ENCODE measurements around the gene NUP210L.
A peak's percentile ranks its signal among the peaks of the same experiment; 100 is the strongest.
"Not testable (repeated sequence)": the region's sequence is repeated elsewhere in the genome, so short reads cannot be mapped to it uniquely, and the experiment has no call there.

The NUP210L gene

DNA sequence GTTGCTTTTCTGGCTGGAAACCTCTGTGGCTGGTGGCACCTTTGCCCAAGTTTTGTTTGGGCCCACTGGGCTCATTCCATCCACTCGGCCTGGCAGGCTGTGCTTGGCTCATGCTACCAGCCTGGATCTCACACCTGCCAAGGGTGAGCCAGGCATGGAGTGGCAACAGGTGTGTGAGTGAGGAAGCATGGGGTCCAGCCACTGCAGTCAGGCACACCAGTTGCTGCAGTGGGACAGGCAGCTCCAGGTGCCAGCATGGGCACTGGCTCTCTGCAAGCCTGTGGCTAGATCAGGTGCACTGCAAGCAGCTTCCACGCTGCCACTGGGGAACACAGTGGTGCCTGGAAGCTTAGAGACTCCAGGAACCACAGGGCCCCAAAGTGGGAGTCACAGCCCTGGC, 57.0 kb downstream of the NUP210L start:
- no peak for DNase-seq

DNA sequence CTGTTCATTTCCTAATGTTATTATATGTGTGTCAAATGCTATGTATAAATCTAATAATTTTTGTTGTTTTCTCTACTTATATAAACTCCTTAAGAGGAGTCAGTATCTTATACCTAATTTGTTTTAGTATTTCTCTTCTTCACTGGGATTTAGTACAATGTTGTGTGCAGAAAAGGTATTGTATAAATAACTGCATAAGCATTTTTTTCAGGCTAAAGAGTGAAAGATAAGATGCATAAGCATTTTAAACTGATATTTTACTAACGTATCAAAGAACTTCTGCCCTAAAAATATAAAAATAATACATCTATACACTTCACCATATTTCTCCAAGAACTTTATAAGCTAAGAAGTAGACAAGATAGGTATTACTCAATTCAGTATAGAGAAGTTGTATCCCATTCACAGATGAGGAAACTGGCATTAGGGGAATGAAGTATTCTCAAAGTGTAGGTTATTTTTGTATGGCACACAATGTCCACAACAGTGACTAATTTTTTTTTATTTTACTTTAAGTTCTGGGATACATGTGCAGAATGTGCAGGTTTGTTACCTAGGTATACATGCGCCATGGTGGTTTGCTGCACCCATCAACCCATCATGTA, 59.3 kb downstream of the NUP210L start:
- DNase-seq, result no peak

DNA sequence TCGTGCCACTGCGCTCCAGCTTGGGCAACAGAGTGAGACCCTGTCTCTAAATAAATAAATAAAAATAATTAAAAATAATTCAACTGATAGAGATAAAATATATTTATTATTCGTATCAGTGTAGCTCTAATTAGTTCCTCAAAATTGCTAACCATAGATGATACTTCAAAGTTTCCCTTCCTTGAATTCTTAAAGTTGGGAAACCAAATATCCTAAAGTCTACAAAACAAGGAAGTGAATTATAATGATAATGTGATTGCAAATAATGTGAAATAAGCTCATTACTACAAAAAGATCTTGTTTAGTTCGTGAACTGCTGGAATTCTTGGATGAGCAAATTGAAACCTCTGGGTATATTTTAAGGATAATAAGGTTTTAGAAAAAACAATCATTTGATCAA, 60.5 kb downstream of the NUP210L start:
- DNase-seq, result no peak

DNA sequence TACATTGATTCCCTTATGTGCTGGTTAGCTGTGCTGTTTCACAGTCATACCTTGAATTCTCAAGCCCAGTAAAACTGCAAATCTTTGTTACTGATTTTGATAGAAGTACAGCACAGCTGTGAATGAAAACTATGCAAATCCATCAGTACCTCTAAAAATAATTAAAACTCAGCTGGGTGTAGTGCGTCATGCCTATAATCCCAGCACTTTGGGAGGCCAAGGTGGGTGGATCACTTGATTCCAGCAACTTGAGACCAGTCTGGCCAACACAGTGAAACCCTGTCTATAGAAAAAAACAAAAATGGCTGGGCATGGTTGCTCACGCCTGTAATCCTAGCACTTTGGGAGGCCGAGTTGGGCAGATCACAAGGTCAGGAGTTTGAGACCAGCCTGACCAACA, 61.2 kb downstream of the NUP210L start:
- DNase-seq, result no peak

DNA sequence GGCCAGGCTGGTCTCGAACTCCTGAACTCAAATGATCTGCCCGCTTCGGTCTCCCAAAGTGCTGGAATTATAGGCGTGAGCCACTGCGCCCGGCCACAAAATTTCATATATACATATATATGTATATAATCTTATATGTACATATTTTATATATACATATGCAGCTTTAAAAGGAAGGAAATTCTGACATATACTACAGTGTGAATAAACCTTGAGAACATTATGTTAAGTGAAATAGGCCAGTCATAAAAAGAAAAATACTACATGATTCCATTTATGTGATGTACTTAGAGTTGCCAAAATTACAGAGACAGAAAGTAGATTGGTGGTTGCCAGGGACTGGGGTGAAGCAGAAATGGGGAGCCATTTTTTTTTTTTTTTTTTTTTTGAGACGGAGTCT, 63.2 kb downstream of the NUP210L start:
- no peak for DNase-seq

DNA sequence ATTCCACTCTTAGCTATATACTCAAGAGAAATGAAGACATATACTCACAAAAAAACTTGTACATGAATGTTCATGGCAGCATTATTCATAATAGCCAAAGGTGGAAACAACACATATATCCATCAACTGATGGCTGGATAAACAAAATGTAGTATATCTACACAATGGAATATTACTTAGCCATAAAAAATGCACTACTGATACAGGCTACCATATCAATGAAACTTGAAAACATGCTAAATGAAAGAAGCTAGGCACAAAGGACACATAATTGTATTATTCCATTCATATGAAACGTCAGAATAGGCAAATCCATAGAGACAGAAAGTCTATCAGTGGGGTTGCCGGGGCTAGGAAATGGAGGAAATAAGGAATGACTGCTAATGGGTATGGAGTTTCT, 67.3 kb downstream of the NUP210L start:
- no peak for DNase-seq

DNA sequence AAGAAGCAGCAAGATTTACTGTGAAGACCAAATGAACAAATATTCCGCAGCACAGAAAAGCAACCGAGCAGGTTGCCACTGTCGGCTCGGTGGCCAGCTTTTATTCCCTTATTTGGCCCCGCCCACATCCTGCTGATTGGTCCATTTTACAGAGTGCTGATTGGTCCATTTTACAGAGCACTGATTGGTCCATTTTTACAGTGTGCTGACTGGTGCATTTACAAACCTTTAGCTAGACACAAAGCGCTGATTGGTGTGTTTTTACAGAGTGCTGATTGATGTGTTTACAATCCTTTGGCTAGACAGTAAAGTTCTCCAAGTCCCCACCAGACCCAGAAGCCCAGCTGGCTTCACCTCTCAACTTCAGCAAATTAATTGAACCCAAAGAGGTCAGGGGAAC, 71.8 kb downstream of the NUP210L start:
- not testable (repeated sequence) for DNase-seq

DNA sequence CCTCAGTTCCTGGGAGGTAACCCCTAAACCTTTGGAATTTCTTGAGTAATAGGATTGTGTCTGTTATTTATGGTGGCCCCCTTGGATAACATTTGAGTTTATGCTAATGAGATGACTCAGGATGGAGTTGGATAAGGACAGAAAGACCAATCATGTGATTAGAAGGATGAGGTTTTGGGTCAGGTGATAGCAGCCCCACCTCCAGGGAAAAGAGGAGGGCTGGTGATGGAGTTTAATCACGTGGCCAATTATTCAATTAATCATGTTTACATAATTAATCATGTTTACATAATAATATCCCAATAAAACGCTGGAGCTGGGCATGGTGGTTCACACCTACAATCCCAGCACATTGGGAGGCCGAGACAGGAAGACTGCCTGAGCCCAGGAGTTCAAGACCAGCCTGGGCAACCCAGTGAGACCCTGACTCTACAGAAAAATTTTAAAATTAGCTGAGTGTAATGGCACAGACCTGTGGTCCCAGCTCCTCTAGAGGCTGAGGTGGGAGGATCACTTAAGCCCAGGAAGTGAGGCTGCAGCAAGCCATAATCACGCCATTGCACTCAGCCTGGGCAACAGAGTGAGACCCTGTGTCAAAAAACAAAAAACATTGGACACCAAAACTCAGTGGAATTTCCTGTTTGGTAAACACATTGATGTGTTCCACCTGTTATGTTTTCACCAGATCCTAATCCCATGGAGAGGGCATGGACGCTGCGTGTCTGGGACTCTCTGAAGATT, 73.3 kb downstream of the NUP210L start:
- DNase-seq, result no peak

DNA sequence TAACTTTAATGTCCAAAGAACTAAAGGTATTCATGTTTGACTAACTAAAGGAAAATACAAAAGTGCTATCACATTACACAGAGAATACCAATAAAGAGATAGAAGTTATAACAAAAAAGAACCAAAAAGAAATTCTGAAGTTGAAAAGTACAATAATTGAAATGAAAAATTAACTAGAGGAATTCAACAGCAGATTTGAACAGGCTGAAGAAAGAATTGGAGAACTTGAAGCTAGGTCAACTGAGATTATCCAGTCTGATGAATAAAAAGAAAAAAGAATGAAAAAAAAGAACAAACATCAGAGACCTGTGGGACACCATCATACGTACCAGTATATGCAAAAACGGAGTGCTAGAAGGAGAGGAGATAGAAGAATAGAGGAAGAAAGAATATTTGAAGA, 78.5 kb downstream of the NUP210L start:
- no peak for DNase-seq

DNA sequence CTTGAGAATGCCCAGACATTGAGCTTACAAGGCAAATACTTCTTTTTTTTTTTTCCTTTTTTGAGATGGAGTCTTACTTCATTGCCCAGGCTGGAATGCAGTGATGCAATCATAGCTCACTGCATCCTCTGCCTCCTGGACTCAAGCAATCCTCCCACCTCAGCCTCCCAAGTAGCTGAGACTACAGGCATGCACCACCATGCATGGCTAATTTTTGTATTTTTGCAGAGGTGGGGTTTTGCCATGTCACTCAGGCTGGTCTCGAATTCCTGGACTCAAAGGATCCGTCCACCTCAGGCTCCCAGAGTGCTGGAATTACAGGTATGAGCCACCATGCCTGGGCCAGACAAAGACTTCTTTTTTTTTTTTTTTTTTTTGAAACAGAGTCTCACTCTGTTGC, 79.1 kb downstream of the NUP210L start:
- no peak for DNase-seq

DNA sequence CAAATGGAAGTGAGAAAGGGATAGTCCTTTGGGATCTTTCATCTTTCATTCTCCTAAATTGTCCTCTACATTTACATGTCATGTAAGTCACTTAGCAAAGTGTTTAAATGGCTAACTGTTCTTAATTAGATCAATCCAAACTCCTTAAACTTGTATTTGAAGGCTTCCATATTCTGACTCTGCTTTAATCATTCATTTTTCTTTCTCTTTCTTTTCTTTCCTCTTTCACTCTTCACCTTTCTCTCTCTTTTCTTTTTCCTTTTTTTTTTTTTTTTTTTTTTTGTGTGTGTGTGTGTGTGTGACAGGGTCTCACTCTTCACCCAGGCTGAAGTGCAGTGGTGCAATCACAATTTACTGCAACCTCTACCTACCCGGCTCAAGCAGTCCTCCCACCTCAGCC, 92.6 kb downstream of the NUP210L start:
- no peak for DNase-seq

DNA sequence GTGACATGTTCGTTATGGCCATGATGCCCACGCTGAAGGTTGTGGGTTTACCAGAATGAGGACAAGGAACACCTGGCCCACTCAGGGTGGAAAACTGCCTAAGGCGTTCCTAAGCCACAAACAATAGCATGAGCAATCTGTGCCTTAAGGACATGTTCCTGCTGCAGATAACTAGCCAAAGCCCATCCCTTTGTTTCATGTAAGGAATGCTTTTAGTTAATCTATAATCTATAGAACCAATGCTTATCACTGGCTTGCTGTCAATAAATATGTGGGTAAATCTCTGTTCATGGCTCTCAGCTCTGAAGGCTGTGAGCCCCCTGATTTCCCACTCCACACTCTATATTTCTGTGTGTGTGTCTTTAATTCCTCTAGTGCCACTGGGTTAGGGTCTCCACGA, 107.4 kb downstream of the NUP210L start:
- DNase-seq, result not testable (repeated sequence)

DNA sequence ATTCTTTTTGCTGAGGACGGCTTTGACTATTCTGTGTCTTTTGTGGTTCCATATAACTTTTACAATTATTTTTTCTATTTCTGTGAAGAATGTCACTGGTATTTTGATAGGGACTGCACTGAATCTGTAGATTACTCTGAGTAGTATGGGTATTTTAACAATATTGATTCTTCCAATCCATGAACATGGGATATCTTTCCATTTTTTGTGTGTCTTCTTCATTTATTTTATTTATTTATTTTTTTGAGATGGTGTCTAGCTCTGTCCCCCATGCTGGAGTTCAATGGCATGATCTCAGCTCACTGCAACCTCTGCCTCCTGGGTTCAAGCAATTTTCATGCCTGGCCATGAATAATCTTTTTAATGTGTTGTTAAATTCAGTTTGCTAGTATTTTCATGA, 121.2 kb downstream of the NUP210L start:
- DNase-seq, result not testable (repeated sequence)

DNA sequence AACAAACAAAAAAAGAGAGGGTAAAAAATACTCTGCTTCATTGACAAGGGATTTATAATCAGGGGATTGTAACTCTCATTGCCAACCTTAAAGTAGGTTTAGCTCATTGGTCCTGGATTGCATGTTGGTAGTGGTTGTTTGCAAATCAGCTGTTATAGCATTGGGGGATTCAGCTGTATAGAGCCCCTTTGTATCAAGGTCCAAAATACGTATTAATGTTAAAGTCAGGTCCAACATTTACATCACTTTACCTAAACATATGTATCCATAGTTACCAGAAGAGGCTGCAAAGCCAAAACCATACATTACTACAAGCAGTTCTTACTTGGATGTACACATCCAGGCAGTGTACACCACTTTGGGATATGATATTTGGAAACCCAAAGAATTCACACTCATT, 134.9 kb downstream of the NUP210L start:
- DNase-seq, result no peak

DNA sequence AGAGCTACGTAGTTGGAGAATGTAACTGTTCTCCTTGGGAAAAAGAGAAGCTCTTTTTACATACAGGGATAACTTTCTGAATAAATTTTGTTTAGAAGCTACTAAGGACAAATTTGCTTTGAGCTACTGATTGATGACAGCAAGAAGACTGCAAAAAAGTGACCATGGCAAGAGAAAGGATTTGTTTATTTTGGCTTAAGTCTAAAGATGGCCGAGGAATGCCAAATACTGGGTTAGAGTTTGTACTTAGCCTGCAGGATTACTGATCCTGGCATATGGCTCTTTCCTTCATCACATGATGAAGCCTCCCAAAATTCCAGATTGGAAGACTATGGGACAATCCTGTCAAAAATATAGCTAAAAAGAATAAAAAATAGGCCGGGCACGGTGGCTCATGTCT, 135.6 kb downstream of the NUP210L start:
- DNase-seq, result no peak

DNA sequence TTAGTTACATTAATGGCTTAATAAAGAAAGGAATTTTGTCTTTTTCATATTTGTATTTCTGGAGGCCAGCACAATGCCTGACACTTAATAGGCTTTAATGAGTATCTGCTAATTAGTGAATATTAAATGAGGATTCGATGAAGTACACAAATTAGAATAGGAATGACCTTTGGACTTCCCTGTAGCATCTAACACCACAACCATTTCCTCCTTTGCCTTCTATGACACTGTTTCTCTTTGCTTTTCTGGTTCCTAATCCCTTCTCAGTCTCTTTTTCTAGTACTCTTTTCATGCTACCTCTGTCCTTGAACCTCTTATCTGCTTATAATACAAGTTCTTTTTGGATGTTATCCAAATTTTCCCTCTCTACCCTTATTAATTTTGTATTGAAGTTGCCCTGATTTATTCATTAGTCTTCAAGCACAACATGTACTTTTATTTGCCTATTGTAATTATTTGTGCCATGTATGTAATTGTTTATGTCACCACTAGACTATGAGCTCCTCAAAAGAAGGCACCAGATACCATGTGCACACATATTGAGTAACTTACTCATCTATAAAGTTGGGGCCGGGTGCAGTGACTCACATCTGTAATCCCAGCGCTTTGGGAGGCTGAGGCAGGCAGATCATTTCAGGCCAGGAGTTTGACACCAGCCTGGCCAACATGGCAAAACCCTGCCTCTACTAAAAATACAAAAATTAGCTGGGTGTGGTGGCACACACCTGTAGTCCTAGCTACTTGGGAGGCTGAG, 140.5 kb downstream of the NUP210L start:
- peak in 1 of 5 experiments; percentile 27 for DNase-seq

DNA sequence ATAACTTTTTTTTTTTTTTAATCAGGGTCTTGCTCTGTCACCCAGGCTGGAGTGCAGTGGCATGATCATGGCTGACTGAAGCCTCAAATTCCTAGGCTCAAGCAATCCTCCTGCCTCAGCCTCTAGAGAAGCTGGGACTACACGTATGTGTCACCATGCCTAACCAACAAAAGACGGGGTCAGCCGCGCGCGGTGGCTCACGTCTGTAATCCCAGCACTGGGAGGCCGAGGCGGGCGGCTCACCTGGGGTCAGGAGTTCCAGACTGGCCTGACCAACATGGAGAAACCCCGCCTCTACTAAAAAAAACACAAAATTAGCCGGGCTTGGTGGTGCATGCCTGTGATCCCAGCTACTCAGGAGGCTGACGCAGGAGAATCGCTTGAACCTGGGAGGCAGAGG, 142.3 kb downstream of the NUP210L start:
- DNase-seq, result not testable (repeated sequence)

DNA sequence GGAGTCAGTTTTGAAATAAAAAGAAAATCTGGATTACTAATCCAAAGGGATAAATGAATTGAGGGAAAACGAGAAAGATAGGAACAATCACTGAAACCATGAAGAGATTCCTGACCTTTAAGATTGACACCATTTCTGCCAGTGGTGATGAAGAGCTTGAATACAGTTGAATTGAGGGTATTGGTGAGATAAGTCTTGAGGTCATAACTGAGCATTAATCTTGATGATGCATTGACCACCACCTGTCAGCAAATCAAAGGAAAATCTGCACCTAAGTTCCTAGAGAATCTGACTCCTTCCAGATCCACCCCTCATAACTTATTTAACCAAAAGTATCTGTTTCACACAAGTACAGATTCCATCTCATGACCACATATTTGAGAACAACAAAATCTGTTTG, 142.7 kb downstream of the NUP210L start:
- no peak for DNase-seq

DNA sequence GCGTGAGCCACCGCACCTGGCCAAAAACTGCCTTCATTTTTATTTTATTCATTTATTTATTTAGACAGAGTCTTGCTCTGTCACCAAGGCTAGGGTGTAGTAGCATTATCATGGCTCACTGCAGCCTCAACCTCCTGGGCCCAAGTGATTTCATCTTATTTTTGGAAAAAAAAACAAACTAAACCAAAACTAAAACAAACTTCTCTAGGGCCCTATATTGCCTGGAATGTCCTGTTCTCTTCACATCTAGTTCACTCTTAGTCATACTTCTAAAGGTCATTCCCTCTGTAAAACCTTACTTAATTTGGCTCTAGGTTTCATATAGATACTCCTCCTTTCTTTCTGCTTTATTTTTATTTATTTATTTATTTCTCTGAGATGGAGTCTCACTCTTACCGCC, 148.7 kb downstream of the NUP210L start:
- no peak for DNase-seq

DNA sequence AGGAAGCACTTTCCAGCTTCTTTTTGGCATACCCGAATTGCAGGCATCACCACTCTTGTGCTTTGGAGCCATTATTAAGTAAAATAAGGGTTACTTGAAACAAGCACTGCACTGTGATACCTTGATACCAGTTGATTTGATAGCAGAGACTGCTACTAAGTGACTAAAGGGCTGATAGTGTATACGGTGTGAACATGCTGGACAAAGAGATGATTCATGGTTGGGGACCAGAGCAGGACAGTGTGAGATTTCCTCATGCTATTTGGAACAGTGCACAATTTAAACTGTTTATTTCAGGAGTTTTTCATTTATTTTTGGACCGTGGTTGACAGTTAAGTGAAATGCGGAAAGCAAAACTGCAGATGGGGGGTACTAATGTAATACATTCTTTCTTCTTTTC, 154.5 kb downstream of the NUP210L start:
- no peak for DNase-seq

DNA sequence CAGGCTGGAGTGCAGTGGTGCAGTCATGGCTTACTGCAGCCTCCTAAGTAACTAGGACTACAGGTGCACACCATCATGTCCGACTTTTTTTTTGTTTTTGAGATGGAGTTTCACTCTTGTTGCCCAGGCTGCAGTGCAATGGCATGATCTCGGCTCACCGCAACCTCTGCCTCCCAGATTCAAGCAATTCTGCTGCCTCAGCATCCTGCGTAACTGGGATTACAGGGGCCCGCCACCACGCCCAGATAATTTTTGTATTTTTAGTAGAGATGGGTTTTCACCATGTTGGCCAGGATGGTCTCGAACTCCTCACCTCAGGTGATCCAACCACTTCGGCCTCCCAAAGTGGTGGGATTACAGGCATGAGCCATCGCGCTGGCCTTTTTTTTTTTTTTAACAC, 158.0 kb downstream of the NUP210L start:
- DNase-seq, result not testable (repeated sequence)

DNA sequence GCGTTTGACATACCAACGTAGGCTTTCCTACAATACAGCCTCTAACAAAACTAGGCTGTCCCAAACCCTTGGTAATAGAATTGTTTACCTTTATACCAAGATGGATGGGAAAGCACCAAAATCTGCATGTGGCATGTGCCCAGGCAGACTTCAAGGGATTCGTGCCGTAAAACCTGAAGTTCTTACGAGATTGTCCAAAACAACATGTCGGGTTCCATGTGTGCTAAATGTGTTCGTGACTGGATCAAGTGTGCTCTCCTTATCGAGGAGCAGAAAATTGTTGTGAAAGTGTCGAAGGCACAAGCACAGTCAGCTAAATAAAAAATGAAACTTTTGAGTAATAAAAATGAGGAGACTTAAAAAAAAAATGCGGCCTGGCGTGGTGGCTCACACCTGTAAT, 159.2 kb downstream of the NUP210L start:
- DNase-seq, result no peak

DNA sequence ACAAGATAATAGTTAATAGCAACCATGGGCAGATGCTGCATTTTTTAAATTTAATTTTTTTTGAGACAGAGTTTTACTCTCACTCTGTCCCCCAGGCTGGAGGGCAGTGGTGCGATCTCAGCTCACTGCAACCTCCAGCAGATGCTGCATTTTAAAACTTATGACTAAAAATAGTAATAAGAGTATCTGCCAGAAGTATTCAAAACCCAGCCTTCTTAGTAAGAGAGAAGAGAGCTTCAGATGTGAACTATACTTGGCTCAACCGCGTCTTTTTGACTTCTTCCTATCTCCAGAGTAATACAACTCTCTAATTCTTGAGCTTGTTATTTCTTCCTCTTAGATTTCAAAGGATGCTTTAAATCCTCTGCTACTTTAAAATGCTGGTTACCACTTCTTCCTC, 159.7 kb downstream of the NUP210L start:
- no peak for DNase-seq

DNA sequence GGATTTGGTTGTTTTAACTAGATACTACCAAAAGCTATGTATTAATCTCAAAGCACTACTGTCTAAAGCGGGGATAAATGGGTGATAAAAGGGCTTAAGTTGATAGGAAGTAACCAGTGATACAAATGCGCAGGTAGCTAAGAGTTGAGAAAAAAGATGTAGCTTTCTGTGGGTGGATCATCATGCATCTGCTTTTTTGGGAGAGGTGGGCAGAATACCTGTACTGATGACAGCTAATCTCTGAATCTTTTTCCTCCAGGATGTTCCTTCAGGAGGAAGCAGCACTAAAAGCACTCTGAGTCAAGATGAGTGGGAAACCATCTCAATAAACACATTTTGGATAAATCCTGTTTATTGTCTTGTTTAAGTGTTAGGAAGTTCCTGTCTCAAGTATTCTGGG, 163.1 kb downstream of the NUP210L start:
- no peak for DNase-seq
